Esophagus squamous epithelium (tissue), 4 donors: Measurements from ENCODE around the gene COTL1.

Experiments used
- POLR2A ChIP-seq, 4 donors: fragments of 450-650 bp; IDR thresholded peaks; one replicate each; pipeline ENCODE4 v1.6.1; 2017; ENCODE audit warnings: antibody characterized with exemption in 4 of 4, mild to moderate bottlenecking in 4 of 4, moderate library complexity in 3 of 4
- TF ChIP-seq, protein P1 (sequence below), 6 experiments: fragments of 450-650 bp in 4 of 6; fragments of 200-600 bp in 2 of 6; sonication (generic) in 2 of 6; IDR thresholded peaks; one replicate each; pipeline ENCODE4 v1.5.1; 2016 to 2019; ENCODE audit warnings: antibody characterized with exemption in 6 of 6, mild to moderate bottlenecking in 4 of 6, moderate library complexity in 4 of 6

DNA sequence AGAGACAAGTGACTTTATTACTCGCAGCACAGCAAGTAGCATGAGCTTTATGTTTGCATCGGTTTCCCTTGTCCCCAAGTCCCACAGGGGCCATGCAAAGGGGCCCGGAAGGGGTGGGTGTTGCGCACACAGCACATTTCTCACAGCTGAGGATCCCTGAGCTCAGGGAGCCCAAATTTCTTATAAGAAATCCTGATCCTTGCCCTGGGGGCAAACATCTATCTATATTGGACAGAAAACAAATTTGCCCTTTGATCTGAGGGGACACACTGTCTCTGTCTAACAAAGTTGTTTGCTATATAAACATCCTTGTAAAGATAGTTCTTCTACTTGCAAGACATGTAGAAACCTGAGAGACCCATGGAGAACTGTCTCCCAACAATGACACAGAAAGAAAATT is 77.7 kb downstream of the COTL1 start:
- TF ChIP-seq, protein P1, sequence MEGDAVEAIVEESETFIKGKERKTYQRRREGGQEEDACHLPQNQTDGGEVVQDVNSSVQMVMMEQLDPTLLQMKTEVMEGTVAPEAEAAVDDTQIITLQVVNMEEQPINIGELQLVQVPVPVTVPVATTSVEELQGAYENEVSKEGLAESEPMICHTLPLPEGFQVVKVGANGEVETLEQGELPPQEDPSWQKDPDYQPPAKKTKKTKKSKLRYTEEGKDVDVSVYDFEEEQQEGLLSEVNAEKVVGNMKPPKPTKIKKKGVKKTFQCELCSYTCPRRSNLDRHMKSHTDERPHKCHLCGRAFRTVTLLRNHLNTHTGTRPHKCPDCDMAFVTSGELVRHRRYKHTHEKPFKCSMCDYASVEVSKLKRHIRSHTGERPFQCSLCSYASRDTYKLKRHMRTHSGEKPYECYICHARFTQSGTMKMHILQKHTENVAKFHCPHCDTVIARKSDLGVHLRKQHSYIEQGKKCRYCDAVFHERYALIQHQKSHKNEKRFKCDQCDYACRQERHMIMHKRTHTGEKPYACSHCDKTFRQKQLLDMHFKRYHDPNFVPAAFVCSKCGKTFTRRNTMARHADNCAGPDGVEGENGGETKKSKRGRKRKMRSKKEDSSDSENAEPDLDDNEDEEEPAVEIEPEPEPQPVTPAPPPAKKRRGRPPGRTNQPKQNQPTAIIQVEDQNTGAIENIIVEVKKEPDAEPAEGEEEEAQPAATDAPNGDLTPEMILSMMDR (IDR thresholded peaks at IDR 0.05): no peak
- no peak for TF ChIP-seq POLR2A (IDR thresholded peaks at IDR 0.05)
